Spinal cord (tissue), 10 donors: ENCODE data around the gene NOMO2. TPM values are rescaled to one million over a fixed set of nuclear protein-coding genes. Genes with fewer than 3 reads are reported as not detected.
"Not testable (repeated sequence)": the region's sequence is repeated elsewhere in the genome, so short reads cannot be mapped to it uniquely, and the experiment has no call there.

ENCODE experiments used
- DNase-seq, 6 donors: peaks; one replicate each; pipeline versions ENCODE4 v3.0.0 to v3.0.0-alpha.2; 2013 to 2015; ENCODE audit warnings: low spot score in 6 of 6, low read depth in 4 of 6
- H3K27ac ChIP-seq: one replicate; pipeline ENCODE4 v1.5.1; 2013; ENCODE audit warnings: low read depth, low read length, control low read depth
- H3K27me3 ChIP-seq: one replicate; pipeline ENCODE4 v1.6.1; 2013; ENCODE audit warnings: low read length; ENCODE audit not compliant: control insufficient read depth, insufficient read depth
- H3K36me3 ChIP-seq: one replicate; pipeline ENCODE4 v1.6.1; 2013; ENCODE audit warnings: low read length; ENCODE audit not compliant: control insufficient read depth, insufficient read depth
- H3K4me1 ChIP-seq: one replicate; pipeline ENCODE4 v1.6.1; 2013; ENCODE audit warnings: low read length; ENCODE audit not compliant: control insufficient read depth, insufficient read depth
- H3K4me3 ChIP-seq: one replicate; pipeline ENCODE4 v1.5.1; 2013; ENCODE audit warnings: low read depth, low read length, control low read depth
- H3K9me3 ChIP-seq: one replicate; pipeline ENCODE4 v1.6.1; 2013; ENCODE audit warnings: low read length; ENCODE audit not compliant: control insufficient read depth, insufficient read depth
- WGBS: methylation state at CpG from one replicate; pipeline ENCODE4 v1.1.5; 2013; ENCODE audit warnings: missing lambda C conversion rate; ENCODE audit not compliant: insufficient coverage; 5-methylcytosine and 5-hydroxymethylcytosine counted together
- polyA plus RNA-seq, 2 donors: library from polyadenylated mRNA; unstranded; fragments of 120-200 nt; gene quantifications; one replicate each; pipeline ENCODE4 v1.2.1, GENCODE V29; 2013; ENCODE audit not compliant: insufficient read length in 2 of 2
- total RNA-seq, 2 donors: library from RNA; depleted of rRNA in 1 of 2; stranded (reverse); fragments of 120-200 nt in 1 of 2; fragments of >200 nt in 1 of 2; gene quantifications; one replicate each; pipeline versions ENCODE4 v1.2.3 to v1.2.4, GENCODE V29; 2013 to 2014
- donor health status: healthy.

NOMO2 gene
- total and polyA plus RNA-seq, 4 donors = 83.4 to 142 (median 115) TPM

DNA sequence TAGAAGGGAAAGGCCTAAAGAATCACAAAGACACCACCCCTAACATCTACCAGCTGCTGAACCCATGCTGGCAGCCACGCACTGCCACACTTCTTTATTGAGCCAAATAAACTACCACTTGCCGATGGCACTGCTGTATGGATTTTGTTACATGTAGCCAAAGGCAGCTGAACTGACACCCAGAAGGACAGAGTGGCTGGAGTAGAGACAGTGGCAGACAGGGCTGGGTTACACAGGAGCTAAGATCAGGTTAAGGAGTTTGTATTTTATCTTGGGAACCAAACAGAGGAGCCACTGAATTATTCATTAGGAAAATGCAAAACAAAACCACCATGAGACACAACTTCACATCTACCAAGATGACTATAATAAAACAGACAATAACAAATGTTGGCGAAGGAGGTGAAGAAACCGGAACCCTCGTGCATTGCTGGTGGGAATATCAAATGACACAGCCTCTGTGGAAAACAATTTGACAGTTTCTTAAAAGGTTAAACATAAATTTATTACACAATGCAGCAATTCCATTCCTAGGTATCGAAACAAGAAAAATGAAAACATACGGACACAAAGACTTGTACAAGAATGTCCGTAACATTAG lies 35.9 kb downstream of the NOMO2 start:
- not testable (repeated sequence) for H3K27me3 ChIP-seq, H3K36me3 ChIP-seq, DNase-seq, H3K4me3 ChIP-seq, H3K9me3 ChIP-seq, H3K4me1 ChIP-seq, H3K27ac ChIP-seq
- WGBS = no CpG with 5 or more reads among the region's 8 CpGs

DNA sequence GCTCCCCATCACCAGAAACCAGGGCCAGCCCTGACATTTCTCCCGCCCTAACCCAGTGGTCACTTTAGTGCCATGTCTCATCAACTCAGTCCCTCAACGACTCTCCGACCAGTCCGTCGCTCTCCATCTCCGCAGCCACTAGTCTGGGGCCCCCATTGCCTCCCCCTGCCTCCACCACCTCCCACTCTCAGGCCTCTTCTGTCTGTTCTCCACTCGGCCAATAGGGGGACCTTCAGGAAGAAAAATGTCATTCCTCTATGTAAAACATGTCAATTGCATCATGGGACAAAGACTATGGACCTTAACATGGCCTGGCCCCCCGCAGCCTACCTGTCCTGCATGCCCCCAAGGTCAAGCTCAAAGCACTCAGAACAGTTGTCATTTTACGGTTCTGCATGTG lies 39.3 kb downstream of the NOMO2 start:
- H3K36me3 ChIP-seq, H3K9me3 ChIP-seq, DNase-seq, H3K4me1 ChIP-seq, H3K27me3 ChIP-seq, H3K4me3 ChIP-seq, H3K27ac ChIP-seq: not testable (repeated sequence)
- no CpG with 5 or more reads among the region's 9 CpGs for WGBS

DNA sequence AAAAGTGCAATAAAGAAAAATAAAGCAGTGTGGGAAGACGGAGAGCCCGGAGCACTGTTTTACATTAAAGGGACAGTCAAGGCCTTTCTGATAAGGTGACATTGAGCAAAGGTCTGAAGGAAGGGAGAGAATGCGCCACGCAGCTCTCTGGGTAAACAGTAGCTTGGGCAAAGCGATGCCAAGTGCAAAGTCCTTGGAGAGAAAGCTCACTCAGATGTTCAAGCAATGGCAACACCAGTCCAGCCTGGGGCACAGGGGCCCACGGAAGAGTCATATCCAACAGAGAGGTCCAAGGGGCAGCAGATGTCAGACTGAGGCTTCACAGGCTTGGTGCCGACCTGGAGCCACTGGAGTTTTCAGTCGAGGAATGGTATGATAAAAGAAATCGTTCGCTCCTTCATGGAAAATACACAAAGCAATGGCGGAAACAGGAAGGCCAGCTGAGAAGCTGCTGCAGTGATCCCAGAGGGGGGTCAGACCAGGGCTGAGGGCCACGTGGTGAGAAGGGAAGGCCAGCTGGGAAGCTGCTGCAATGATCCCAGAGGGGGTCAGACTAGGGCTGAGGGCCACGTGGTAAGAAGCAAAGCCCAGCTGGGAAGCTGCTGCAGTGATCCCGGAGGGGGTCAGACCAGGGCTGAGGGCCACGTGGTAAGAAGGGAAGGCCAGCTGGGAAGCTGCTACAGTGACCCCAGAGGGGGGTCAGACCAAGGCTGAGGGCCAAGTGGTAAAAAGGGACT lies 40.3 kb downstream of the NOMO2 start:
- WGBS = no CpG with 5 or more reads among the region's 15 CpGs
- not testable (repeated sequence) for DNase-seq, H3K27me3 ChIP-seq, H3K4me1 ChIP-seq, H3K36me3 ChIP-seq, H3K27ac ChIP-seq, H3K9me3 ChIP-seq, H3K4me3 ChIP-seq

DNA sequence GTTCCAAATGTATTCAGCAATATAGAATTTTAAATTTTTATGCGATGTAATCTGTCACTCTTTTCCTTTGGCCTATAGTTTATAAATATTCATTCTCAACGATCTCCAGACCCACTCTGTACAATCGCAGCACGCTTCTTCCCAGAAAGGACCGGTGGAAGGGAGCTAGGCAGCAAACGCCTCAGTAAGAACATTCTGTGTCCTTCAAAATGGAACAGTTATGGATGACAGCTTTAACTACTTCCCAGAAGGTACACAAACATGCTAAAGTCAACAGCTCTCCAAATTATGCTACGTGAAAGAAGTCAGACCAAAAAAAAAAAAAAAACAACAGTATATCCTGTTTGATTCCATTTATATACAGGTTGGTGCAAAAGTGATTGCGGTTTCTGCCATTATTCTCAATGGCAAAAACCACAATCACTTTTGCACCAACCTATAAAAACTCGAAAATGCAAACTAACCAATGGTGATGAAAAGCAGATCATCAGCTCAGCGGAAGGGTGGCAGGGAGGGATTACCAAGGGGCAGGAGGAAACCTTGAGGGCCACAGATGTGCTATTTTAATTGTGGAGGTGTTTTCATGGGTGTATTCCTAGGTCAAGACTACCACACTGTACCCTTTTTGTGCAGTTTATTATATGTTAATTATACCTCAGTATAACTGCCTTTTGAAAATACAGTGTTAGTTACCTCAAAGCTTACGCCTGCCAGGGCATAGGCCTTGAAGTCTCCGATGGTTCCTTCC lies 43.2 kb downstream of the NOMO2 start:
- H3K36me3 ChIP-seq, H3K27ac ChIP-seq, H3K9me3 ChIP-seq, H3K4me3 ChIP-seq, H3K27me3 ChIP-seq, DNase-seq, H3K4me1 ChIP-seq: not testable (repeated sequence)
- WGBS = no CpG with 5 or more reads among the region's 12 CpGs

DNA sequence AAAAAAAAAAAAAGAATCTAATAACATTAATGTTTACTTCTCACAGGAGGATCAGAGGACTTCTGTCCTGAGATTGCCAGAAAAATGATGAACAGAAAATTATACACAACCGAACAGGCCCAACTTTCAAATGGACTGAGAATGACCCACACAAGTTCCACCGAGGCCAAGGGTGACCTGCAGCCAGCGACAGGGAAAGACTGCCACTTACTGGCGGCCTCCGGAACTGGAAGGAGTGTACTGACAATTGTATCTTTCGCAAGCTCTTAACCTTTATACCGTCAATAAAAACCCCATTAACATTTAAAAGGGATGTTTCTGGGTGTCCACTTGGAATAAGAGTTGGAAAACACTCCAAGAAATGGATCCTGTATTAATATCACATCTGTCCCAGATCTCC lies 63.5 kb downstream of the NOMO2 start:
- WGBS = no CpG with 5 or more reads among the region's 7 CpGs
- not testable (repeated sequence) for DNase-seq, H3K4me3 ChIP-seq, H3K27me3 ChIP-seq, H3K4me1 ChIP-seq, H3K9me3 ChIP-seq, H3K36me3 ChIP-seq, H3K27ac ChIP-seq

DNA sequence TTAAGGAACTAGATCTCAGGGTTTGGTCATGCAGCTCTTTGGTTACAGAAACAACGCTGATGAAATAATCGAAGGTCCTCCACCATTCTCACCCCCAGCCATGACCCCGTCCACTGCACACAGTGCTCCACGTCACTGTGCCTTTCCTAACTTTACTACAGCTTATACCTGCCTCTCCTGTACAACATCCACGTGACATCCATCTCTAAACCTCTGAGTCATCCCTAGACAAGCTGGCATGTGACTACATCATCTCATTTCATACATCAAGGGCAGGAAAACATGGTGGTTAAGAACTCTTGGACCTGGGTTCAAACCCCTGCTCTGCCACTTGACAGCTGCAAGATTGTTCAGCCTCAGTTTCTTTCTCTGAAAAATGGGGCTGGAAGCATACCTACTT lies 64.9 kb downstream of the NOMO2 start:
- H3K27ac ChIP-seq, DNase-seq, H3K36me3 ChIP-seq, H3K4me3 ChIP-seq, H3K4me1 ChIP-seq, H3K9me3 ChIP-seq, H3K27me3 ChIP-seq: not testable (repeated sequence)
- no CpG with 5 or more reads among the region's 5 CpGs for WGBS

DNA sequence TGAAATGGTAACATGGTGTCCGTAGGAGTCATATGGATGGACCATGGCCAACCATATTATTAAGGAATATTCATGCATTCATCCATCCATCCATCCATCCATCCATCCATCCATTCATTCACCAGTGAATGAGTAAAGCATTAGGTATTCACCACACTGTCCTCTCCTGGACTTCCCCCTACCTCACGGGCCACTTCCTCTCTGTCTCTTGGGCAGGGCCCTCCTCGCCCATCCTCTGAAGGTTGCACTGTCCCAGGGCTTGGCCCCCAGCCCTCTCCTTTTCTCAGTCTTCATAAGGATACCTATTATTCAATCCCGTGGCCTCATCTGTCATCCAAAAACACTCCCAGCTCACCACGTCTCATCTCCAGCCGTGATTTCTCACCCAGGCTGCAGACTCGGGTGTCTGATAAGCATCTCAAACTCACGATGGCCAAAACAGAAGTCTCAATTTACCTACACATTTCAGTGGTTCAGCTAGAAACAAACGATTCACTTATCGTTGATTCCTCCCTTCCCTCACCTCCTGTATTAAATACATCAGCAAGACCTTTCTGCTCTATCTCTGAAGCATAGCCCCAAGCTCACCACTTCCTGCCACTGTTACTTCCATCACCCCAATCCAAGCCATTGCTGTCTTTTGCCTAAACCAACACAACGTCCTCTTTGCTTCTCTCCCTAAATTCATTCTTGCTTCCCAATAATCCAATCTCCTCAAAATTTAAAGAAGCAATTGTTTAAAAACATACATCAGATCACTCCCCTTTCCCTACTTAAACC lies 69.6 kb downstream of the NOMO2 start:
- H3K4me1 ChIP-seq, DNase-seq, H3K36me3 ChIP-seq, H3K27ac ChIP-seq, H3K9me3 ChIP-seq, H3K27me3 ChIP-seq, H3K4me3 ChIP-seq: not testable (repeated sequence)
- no CpG with 5 or more reads among the region's 11 CpGs for WGBS

DNA sequence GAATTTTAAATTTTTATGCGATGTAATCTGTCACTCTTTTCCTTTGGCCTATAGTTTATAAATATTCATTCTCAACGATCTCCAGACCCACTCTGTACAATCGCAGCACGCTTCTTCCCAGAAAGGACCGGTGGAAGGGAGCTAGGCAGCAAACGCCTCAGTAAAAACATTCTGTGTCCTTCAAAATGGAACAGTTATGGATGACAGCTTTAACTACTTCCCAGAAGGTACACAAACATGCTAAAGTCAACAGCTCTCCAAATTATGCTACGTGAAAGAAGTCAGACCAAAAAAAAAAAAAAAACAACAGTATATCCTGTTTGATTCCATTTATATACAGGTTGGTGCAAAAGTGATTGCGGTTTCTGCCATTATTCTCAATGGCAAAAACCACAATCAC lies 125.9 kb downstream of the NOMO2 start:
- H3K9me3 ChIP-seq, H3K36me3 ChIP-seq, H3K4me3 ChIP-seq, H3K27me3 ChIP-seq, H3K4me1 ChIP-seq, DNase-seq, H3K27ac ChIP-seq: not testable (repeated sequence)
- WGBS = no CpG with 5 or more reads among the region's 8 CpGs

DNA sequence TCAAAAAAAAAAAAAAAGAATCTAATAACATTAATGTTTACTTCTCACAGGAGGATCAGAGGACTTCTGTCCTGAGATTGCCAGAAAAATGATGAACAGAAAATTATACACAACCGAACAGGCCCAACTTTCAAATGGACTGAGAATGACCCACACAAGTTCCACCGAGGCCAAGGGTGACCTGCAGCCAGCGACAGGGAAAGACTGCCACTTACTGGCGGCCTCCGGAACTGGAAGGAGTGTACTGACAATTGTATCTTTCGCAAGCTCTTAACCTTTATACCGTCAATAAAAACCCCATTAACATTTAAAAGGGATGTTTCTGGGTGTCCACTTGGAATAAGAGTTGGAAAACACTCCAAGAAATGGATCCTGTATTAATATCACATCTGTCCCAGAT lies 146.1 kb downstream of the NOMO2 start:
- H3K4me3 ChIP-seq, H3K27me3 ChIP-seq, H3K27ac ChIP-seq, H3K9me3 ChIP-seq, H3K4me1 ChIP-seq, H3K36me3 ChIP-seq, DNase-seq: not testable (repeated sequence)
- WGBS = no CpG with 5 or more reads among the region's 7 CpGs
